HepG2 (cell line): ENCODE data around the gene ITGAE. TPM values are rescaled to one million over a fixed set of nuclear protein-coding genes. Genes with fewer than 3 reads are reported as not detected.
A peak's percentile ranks its signal among the peaks of the same experiment; 100 is the strongest.

Experiments used
- CHD4 ChIP-seq: fragments of 200-600 bp; sonication (generic); IDR thresholded peaks from 2 replicates; pipeline ENCODE4 v1.7.0; 2017; ENCODE audit warnings: mild to moderate bottlenecking, low read length, borderline replicate concordance
- ISL2 ChIP-seq: sonication (generic); formaldehyde crosslinking; IDR thresholded peaks from 2 replicates; pipeline ENCODE4 v1.5.0; 2020; ENCODE audit warnings: missing genetic modification reagents
- LRRFIP1 ChIP-seq: sonication (generic); formaldehyde crosslinking; conservative IDR thresholded peaks from 2 replicates; pipeline ENCODE4 v1.4.0; 2020; ENCODE audit warnings: missing genetic modification reagents
- PLRG1 ChIP-seq: fragments of 450-650 bp; conservative IDR thresholded peaks from 2 replicates; pipeline ENCODE4 v1.6.1; 2016
- SNAPC4 ChIP-seq: sonication (generic); formaldehyde crosslinking; IDR thresholded peaks from 2 replicates; pipeline ENCODE4 v1.4.0; 2020; ENCODE audit warnings: mild to moderate bottlenecking, missing genetic modification reagents
- ZNF282 ChIP-seq: fragments of 450-650 bp; IDR thresholded peaks from 2 replicates; pipeline ENCODE4 v1.6.1; 2018; ENCODE audit not compliant: partially characterized antibody
- ZNF292 ChIP-seq: sonication (generic); formaldehyde crosslinking; IDR thresholded peaks from 2 replicates; pipeline ENCODE4 v1.8.1; 2022; ENCODE audit warnings: mild to moderate bottlenecking, low read depth, missing genetic modification reagents, borderline replicate concordance
- ZNF775 ChIP-seq: sonication (generic); formaldehyde crosslinking; IDR thresholded peaks from 2 replicates; pipeline ENCODE4 v1.4.0; 2020; ENCODE audit warnings: missing genetic modification reagents, mild to moderate bottlenecking, moderate library complexity, borderline replicate concordance
- polyA plus RNA-seq, 8 experiments: library from polyadenylated mRNA; depleted of rRNA in 3 of 8; stranded (reverse) in 7 of 8; unstranded in 1 of 8; fragments of >200 nt; fragmentation: Illumina TruSeq in 4 of 8; extraction: Trizol in 4 of 8; gene quantifications; 2 replicates each; pipeline versions ENCODE4 v1.2.1 to v1.2.3, GENCODE V29; 2011 to 2016; ENCODE audit warnings: low read depth in 4 of 8, missing spikeins in 1 of 8, mixed read lengths in 1 of 8; ENCODE audit not compliant: insufficient read depth in 1 of 8
- total RNA-seq, 5 experiments: library from RNA; depleted of rRNA; stranded (reverse); fragments of >200 nt; fragmentation: Illumina TruSeq; extraction: Trizol; gene quantifications; 2 replicates each; pipeline ENCODE4 v1.2.3, GENCODE V29; 2016; ENCODE audit warnings: low read depth in 1 of 5
- TF ChIP-seq, protein P1 (sequence below), 2 experiments: fragments of 450-650 bp in 1 of 2; sonication (generic) in 1 of 2; formaldehyde crosslinking in 1 of 2; IDR thresholded peaks; 2 replicates each; pipeline versions ENCODE4 v1.6.1 to v1.8.0; 2016 to 2022; ENCODE audit warnings: antibody characterized with exemption in 1 of 2, mild to moderate bottlenecking in 1 of 2, missing genetic modification reagents in 1 of 2

Gene ITGAE
- total and polyA plus RNA-seq, 2 of the 13 experiments (the other 11 are each of a cell fraction or from before 2014, with no cell fraction given), result 42.3 to 49.0 TPM

DNA sequence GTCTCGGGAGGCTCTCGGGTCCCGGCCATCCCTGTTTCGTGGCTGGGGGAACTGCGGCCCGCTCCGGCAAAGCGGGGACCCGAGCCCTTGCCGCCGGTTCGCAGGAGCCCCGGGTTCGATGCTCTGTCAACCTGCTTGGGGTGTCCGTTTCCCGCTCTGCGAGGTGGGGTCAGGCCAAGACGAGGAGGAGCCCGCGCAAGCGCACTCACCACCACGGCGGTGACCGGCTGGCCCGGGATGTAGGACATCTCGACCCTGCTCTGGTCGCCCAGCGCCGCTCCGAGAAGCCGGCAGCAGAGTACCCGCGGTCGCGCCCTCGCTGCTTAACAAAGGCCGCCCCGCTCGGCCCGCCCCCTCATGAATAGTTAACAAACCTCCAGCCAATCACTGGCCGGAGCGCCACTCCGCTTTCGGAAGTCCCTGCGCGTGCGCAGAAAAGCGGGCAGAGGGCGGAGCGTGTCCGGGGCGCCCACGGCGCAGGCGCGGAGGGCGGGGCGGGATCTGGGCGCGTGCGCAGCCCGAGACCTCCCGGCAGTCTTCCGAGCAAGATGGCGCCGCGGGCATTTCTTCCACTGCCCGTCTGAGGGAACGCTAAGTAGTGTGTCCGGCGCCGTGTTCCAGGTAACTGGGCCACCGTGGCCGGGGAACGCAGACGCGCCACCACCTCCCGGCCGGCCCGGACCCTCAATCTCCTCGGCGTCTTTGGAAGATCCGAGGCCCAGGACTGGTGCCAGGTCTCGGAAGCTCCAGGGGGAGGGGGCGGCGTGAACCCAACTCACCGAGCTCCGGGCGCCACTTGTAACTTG lies 132.5 kb downstream of the ITGAE start, which contains the start of the genes EMC6 and TAX1BP3 (continued):
- TF ChIP-seq CHD4, result no peak
- no peak for TF ChIP-seq ZNF282
- no peak for TF ChIP-seq PLRG1
- TF ChIP-seq ZNF775, result no peak
- TF ChIP-seq, protein P1, sequence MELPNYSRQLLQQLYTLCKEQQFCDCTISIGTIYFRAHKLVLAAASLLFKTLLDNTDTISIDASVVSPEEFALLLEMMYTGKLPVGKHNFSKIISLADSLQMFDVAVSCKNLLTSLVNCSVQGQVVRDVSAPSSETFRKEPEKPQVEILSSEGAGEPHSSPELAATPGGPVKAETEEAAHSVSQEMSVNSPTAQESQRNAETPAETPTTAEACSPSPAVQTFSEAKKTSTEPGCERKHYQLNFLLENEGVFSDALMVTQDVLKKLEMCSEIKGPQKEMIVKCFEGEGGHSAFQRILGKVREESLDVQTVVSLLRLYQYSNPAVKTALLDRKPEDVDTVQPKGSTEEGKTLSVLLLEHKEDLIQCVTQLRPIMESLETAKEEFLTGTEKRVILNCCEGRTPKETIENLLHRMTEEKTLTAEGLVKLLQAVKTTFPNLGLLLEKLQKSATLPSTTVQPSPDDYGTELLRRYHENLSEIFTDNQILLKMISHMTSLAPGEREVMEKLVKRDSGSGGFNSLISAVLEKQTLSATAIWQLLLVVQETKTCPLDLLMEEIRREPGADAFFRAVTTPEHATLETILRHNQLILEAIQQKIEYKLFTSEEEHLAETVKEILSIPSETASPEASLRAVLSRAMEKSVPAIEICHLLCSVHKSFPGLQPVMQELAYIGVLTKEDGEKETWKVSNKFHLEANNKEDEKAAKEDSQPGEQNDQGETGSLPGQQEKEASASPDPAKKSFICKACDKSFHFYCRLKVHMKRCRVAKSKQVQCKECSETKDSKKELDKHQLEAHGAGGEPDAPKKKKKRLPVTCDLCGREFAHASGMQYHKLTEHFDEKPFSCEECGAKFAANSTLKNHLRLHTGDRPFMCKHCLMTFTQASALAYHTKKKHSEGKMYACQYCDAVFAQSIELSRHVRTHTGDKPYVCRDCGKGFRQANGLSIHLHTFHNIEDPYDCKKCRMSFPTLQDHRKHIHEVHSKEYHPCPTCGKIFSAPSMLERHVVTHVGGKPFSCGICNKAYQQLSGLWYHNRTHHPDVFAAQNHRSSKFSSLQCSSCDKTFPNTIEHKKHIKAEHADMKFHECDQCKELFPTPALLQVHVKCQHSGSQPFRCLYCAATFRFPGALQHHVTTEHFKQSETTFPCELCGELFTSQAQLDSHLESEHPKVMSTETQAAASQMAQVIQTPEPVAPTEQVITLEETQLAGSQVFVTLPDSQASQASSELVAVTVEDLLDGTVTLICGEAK (IDR thresholded peaks at IDR 0.05), result no peak
- TF ChIP-seq, protein P1 (CRISPR knock-in tag; IDR thresholded peaks at IDR 0.05), result no peak; the same call in 1 of the 2 replicates
- TF ChIP-seq SNAPC4 (CRISPR knock-in tag), result no peak
- TF ChIP-seq LRRFIP1 (CRISPR knock-in tag), result no peak
- 0 out of 2 replicates have a peak, but pooled peaks have one; percentile 44 for TF ChIP-seq ISL2 (CRISPR knock-in tag)
- peak; percentile 21; the same call in 1 of the 2 replicates for TF ChIP-seq ZNF292 (CRISPR knock-in tag)
